GM18505 (cell line): ENCODE data around the gene ZNF248.

Experiments used
- ATAC-seq: cut with Tn5 transposase; IDR thresholded peaks from one replicate; pipeline ENCODE4 v1.9.1; 2021; ENCODE audit not compliant: unreplicated experiment
- POLR2A ChIP-seq: IDR thresholded peaks from 4 replicates; pipeline ENCODE4 v1.6.1; 2011; ENCODE audit warnings: borderline replicate concordance; ENCODE audit not compliant: insufficient read depth, insufficient read length; ENCODE audit errors: extremely low read depth

The ZNF248 gene

GRCh38 chr10:37794305-37794976, 63.0 kb downstream of the ZNF248 start:
- ATAC-seq: no peak
- TF ChIP-seq POLR2A: no peak

- TF ChIP-seq POLR2A: no peak
- ATAC-seq: no peak
Measured at GRCh38 chr10:37789590-37789989, 67.8 kb downstream of the ZNF248 start.

DNA sequence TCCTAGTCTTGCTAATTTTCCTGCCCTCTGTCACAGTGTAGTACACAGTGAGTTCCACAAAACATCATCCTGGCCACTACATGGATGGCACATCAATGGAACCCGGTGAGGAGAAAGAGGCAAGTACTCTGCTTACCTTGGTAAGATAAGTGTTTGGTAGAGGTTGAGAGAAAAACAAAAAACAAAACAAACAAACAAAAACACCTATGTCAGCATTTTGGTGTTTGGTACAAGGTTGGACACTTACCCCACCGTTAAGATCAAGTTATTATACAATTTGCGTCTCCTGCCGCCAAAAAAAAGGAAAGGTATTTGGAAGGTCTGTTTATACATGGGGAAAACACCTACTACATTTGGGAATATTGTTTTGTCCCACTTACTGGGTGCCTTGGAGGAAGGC, 72.7 kb downstream of the ZNF248 start:
- ATAC-seq: no peak
- no peak for TF ChIP-seq POLR2A

DNA sequence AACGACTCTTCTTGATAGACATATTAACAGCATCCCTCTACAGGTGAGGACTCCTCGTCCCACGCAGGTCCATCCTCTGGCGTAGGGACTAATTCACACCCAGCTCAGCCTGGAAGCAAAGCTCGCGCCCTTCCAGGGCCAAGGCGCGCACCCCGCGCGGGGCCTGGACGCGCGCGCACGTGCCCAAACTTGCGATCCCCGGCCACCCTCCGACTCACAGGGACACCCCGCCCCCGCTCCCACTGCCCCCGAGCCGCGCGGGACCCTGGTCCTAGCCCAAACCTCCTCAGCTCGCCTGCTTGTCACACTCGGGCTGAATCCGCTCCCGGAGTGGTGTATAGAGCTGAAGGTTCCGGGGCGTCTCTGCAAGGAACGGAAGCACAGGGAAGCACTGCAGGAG, 76.9 kb downstream of the ZNF248 start:
- ATAC-seq: no peak
- no peak for TF ChIP-seq POLR2A

- ATAC-seq: no peak
- no peak for TF ChIP-seq POLR2A
Measured at GRCh38 chr10:37777056-37777455, 80.4 kb downstream of the ZNF248 start.

GRCh38 chr10:37775612-37776011, 81.8 kb downstream of the ZNF248 start:
- no peak for TF ChIP-seq POLR2A
- ATAC-seq: no peak

DNA sequence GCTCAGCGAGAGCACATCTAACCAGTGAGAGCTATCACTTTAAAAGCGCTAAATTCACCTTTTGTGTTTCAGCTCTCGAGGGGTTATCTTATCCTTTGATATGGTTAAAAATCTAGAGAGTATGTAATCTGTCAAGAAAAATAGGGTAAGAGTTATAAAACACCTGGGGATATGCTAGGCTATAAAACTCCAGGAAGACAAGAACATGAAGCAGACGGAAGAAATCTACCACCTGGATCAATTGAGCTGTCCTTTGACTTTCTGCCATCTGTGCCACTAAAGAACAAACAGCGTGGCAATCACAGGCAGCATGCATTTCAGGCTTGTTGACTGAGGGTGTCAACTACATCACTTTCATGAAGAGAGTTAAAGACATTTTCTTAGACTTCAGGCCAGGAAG, 83.1 kb downstream of the ZNF248 start:
- TF ChIP-seq POLR2A: no peak
- ATAC-seq: no peak

DNA sequence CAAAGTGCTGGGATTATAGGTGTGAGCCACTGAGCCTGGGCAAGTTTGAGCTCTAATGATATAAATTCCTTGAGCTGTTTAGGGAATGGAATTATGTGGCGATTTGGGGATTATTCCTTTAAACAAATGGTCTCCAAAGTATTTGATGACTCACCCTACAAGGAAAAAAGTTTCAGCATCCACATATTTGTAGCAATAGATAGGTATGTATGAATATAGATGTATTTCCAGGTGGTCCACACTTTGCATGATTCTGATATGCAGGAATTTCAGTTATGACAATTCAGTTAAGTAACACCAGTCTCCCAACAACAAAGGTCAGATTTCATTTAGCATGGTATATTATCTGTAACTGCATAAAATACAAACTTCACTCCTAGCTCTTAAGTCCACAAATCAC, 92.2 kb downstream of the ZNF248 start:
- no peak for ATAC-seq
- TF ChIP-seq POLR2A: no peak

GRCh38 chr10:37763132-37763531, 94.3 kb downstream of the ZNF248 start:
- no peak for ATAC-seq
- no peak for TF ChIP-seq POLR2A

DNA sequence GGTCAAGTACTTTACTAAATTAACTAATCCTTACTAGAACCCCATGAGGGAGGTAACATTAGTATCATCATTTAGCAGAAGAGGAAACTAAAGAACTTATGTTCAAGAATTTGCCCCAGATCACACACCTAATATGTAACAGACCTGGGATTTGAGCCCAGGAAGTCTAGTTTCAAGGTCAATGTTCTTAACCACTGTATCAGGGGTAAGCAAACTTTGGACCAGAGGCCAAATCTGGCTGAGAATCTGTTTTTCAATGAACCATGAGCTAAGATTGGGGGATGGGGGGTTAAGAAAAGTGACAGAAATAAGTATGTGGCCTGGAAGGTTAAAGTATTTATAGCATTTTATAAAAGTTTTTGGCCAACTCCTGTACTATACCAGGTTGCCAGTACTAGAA, 95.1 kb downstream of the ZNF248 start:
- TF ChIP-seq POLR2A: no peak
- no peak for ATAC-seq

DNA sequence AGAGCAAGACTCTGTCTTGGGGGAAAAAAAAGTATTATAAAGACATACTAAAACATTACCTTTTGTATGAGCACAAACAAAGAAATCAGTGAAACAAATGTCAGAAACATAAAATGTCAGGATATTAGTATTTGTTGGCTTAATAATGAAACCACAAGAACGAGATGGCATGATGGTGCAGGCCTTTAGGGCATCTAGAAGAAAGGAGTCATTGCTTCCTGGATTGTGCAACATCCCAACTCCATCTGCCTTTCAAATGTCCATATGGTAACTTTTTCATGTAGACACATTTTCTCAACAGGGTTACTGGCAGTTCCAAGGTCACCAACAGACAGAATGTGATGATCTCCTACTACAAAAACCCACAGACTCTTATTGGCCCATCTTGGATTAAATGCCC, 96.6 kb downstream of the ZNF248 start:
- no peak for ATAC-seq
- TF ChIP-seq POLR2A: no peak

DNA sequence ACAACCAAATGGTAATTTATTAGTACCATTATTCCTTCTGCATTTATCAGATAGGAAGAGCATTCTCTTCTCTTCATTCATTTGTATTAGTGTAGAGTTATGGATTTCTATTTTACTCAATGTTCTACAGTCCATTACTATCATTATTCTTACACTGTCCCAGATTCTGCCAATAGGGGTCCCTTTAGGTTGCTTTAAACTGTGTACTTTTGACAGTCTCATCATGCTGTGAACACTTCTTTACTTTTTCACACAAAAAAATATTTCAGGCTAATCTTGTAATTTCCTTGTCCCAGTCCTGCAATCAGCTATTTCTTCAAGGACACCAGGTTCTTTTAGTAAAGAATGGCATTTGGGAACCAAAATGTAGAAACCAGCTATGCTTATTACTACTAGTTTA, 99.3 kb downstream of the ZNF248 start:
- TF ChIP-seq POLR2A: no peak

DNA sequence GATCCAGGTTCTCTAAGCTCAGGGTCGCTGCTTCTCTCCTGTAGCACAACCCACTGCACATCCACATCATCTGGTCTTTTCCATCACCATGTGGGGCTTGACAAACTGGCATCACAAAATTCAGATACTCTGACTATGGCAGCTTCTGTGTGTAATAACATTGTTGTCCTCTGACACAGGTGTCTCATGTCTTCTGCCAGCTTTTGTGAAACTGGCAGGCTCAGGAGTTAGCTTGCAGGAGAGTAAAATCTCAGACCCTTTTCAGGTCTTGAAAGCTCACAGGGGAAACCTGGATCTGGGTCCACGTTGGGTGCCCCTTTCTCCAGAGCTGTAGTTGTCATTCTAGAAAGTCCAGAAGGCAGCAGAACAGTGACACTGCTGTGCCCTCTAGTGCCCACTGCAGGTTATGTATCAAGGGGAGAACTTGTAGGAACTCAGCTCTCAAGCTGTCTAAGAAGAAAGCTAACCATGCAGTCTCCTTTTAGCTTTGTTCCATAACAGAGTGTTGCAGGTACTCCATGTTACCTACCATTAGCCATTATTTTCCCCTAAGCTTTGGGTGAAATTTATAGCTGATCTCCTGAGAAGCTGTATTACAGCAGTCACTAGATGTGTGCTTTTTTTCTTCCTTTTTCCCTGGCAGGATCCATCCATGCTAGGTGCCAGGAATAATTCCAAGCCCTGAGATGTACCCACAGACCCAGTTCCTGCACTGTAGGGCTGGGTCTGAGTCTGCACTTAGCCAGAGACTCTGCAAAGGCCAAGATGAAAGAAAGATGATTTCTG, 102.7 kb downstream of the ZNF248 start:
- no peak for TF ChIP-seq POLR2A
- no peak for ATAC-seq

More for the DNA sequence above, 99.3 kb downstream of the ZNF248 start:
- ATAC-seq: no peak

- TF ChIP-seq POLR2A: no peak
- no peak for ATAC-seq
Measured at GRCh38 chr10:37752334-37752875, 105.0 kb downstream of the ZNF248 start.
